ENCODE results near the gene PPP1R26.
A peak's percentile ranks its signal among the peaks of the same experiment; 100 is the strongest.

The PPP1R26 gene

DNA sequence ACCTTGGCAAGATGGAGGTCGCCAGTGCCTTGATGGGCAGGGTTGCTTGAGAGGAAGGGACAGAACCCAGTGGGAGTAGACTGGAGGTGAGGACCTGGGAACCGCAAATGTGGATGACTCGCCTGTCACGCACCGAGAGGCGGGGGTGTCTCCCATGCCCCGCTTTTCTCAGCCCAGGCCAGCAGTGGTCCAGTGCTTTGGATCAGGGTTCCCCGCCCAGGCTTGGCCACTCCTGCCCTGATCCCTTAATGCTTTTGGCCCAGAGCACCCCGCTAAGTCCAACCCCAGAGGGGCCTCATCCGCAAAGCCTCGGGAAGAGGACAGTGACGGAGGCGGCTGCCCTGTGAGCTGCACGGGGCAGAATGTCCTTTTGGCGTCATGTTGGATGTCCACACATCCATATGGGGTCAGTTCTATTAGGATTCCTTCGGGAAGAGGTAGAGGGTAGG is 23.3 kb downstream of the PPP1R26 start:
- Histone ChIP-seq H3K4me3 (replicated peaks; ENCODE audit: insufficient read depth, low read length) (no peak overlapping the region), H3K27ac (replicated peaks) (no peak overlapping the region), H3K27me3 (ENCODE audit: insufficient read depth, poor library complexity, severe bottlenecking) (no peaks in the 10 kb centered on the region)
- no peak for TF ChIP-seq POLR2AphosphoS5 (IDR thresholded peaks at IDR 0.05; ENCODE audit: low read depth)
- TF ChIP-seq, protein P1, sequence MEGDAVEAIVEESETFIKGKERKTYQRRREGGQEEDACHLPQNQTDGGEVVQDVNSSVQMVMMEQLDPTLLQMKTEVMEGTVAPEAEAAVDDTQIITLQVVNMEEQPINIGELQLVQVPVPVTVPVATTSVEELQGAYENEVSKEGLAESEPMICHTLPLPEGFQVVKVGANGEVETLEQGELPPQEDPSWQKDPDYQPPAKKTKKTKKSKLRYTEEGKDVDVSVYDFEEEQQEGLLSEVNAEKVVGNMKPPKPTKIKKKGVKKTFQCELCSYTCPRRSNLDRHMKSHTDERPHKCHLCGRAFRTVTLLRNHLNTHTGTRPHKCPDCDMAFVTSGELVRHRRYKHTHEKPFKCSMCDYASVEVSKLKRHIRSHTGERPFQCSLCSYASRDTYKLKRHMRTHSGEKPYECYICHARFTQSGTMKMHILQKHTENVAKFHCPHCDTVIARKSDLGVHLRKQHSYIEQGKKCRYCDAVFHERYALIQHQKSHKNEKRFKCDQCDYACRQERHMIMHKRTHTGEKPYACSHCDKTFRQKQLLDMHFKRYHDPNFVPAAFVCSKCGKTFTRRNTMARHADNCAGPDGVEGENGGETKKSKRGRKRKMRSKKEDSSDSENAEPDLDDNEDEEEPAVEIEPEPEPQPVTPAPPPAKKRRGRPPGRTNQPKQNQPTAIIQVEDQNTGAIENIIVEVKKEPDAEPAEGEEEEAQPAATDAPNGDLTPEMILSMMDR (IDR thresholded peaks at IDR 0.05; ENCODE audit: insufficient read depth, low read length): no peak
- TF ChIP-seq, protein P2, sequence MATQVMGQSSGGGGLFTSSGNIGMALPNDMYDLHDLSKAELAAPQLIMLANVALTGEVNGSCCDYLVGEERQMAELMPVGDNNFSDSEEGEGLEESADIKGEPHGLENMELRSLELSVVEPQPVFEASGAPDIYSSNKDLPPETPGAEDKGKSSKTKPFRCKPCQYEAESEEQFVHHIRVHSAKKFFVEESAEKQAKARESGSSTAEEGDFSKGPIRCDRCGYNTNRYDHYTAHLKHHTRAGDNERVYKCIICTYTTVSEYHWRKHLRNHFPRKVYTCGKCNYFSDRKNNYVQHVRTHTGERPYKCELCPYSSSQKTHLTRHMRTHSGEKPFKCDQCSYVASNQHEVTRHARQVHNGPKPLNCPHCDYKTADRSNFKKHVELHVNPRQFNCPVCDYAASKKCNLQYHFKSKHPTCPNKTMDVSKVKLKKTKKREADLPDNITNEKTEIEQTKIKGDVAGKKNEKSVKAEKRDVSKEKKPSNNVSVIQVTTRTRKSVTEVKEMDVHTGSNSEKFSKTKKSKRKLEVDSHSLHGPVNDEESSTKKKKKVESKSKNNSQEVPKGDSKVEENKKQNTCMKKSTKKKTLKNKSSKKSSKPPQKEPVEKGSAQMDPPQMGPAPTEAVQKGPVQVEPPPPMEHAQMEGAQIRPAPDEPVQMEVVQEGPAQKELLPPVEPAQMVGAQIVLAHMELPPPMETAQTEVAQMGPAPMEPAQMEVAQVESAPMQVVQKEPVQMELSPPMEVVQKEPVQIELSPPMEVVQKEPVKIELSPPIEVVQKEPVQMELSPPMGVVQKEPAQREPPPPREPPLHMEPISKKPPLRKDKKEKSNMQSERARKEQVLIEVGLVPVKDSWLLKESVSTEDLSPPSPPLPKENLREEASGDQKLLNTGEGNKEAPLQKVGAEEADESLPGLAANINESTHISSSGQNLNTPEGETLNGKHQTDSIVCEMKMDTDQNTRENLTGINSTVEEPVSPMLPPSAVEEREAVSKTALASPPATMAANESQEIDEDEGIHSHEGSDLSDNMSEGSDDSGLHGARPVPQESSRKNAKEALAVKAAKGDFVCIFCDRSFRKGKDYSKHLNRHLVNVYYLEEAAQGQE (IDR thresholded peaks at IDR 0.05; ENCODE audit: insufficient replicate concordance, low read depth): no peak
- no peak for TF ChIP-seq GABPA (IDR thresholded peaks at IDR 0.05; ENCODE audit: low read depth)
- no peak for TF ChIP-seq SPI1 (IDR thresholded peaks at IDR 0.05; ENCODE audit: borderline replicate concordance, low read depth)
- no peak for DNase-seq (ENCODE audit: low read depth in 1 of 2, low spot score in 1 of 2)

DNA sequence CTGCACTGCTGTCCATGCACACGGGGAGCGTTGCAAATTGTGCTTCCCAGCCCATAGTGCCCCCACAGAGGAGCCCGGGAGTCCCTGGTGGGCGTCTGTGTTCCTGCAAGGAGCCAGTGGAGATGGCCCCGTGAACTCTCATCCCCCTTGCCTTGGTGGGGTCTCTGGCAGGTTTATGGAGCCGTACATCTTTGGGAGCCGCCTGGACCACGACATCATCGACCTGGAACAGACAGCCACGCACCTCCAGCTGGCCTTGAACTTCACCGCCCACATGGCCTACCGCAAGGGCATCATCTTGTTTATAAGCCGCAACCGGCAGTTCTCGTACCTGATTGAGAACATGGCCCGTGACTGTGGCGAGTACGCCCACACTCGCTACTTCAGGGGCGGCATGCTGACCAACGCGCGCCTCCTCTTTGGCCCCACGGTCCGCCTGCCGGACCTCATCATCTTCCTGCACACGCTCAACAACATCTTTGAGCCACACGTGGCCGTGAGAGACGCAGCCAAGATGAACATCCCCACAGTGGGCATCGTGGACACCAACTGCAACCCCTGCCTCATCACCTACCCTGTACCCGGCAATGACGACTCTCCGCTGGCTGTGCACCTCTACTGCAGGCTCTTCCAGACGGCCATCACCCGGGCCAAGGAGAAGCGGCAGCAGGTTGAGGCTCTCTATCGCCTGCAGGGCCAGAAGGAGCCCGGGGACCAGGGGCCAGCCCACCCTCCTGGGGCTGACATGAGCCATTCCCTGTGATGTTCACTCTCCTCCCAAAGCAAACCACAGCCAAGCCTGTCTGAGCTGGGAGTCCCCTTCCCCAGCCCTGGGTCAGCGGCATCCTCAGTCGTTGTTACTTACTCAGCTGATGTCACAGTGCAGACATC is 24.0 kb downstream of the PPP1R26 start:
- Histone ChIP-seq H3K4me3 (replicated peaks; ENCODE audit: insufficient read depth, low read length) (no peak overlapping the region), H3K27ac (replicated peaks) (no peak overlapping the region), H3K27me3 (ENCODE audit: insufficient read depth, poor library complexity, severe bottlenecking) (no peaks in the 10 kb centered on the region)
- TF ChIP-seq, protein P2 (IDR thresholded peaks at IDR 0.05; ENCODE audit: insufficient replicate concordance, low read depth): no peak
- 0 out of 2 replicates have a peak, but pooled peaks have one; percentile 7 for TF ChIP-seq POLR2AphosphoS5 (IDR thresholded peaks at IDR 0.05; ENCODE audit: low read depth)
- TF ChIP-seq, protein P1 (IDR thresholded peaks at IDR 0.05; ENCODE audit: insufficient read depth, low read length): no peak
- no peak for TF ChIP-seq GABPA (IDR thresholded peaks at IDR 0.05; ENCODE audit: low read depth)
- no peak for DNase-seq (ENCODE audit: low read depth in 1 of 2, low spot score in 1 of 2)

DNA sequence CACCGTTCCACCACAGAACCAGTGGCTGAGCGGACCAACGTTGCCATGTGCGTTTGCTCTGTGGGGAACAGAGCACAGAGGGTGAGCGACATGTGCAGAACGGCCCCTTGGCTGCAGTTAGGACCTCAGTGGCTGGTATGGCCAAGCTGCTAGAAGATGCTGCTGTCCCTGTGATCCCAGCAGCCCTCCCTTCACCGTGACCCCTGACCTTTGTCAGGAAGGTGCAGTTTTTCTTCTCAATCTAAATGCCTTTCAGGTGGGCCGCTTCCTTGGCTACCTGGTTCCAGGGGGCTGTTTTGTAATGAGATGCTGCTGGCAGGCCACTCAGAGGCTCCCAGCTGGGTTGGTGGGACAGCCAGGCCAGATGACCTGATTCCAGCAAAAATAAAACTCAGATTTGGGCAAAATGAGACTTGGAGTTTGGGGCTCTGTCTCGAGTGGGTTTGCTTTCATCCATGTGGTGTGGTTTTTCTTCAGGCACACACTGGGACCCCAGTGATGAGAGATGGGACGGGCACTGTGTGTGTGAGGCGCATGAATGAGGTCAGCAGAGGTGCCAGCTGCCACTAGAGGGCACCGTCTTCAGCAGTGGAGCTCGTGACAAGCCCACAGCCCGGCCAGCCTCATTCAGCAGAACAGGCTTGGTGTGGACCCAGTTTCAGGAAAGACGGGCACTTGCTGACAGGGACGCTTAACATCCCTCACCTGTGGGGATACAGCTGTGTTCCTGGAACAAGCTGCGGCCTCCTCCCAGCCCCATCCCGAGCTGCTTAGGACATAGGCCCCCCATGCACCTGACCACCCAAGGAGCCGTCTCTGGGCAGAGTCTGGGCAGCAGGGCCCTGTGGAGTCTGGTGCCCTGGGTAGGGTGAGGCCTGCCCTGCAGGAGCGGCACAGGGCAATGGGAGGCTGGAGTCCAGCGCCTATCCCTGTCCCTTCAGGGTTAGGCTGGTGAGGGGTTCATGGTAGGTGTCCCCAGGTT is 25.0 kb downstream of the PPP1R26 start:
- TF ChIP-seq SPI1 (IDR thresholded peaks at IDR 0.05; ENCODE audit: borderline replicate concordance, low read depth) (no peak), POLR2AphosphoS5 (IDR thresholded peaks at IDR 0.05; ENCODE audit: low read depth) (peak; percentile 14; the same call in 1 of the 2 replicates), GABPA (IDR thresholded peaks at IDR 0.05; ENCODE audit: low read depth) (no peak)
- TF ChIP-seq, protein P2 (IDR thresholded peaks at IDR 0.05; ENCODE audit: insufficient replicate concordance, low read depth): no peak
- TF ChIP-seq, protein P1 (IDR thresholded peaks at IDR 0.05; ENCODE audit: insufficient read depth, low read length): peak; percentile 94
- H3K27ac ChIP-seq (replicated peaks): no peak overlapping the region
- H3K4me3 ChIP-seq (replicated peaks; ENCODE audit: insufficient read depth, low read length): no peak overlapping the region
- no peaks in the 10 kb centered on the region for H3K27me3 ChIP-seq (ENCODE audit: insufficient read depth, poor library complexity, severe bottlenecking)
- peak in 1 of 2 experiments; percentile 59 for DNase-seq (ENCODE audit: low read depth in 1 of 2, low spot score in 1 of 2)
